PFSK-1 (cell line): ENCODE data around the gene IKZF5.

Experiments used
- FOXP2 ChIP-seq: optimal IDR thresholded peaks from 2 replicates; pipeline ENCODE3; 2011; ENCODE audit warnings: borderline replicate concordance, control low read depth, inconsistent platforms; ENCODE audit not compliant: insufficient read depth; ENCODE audit errors: extremely low read length, extremely low read depth
- POLR2AphosphoS5 ChIP-seq: IDR thresholded peaks from 2 replicates; pipeline ENCODE4 v1.6.1; 2012; ENCODE audit warnings: low read depth, mild to moderate bottlenecking, control low read depth, low read length, moderate library complexity
- SIN3A ChIP-seq: IDR thresholded peaks from 2 replicates; pipeline ENCODE4 v1.6.1; 2012; ENCODE audit warnings: mild to moderate bottlenecking, low read length, moderate library complexity, borderline replicate concordance; ENCODE audit not compliant: insufficient read depth
- TAF1 ChIP-seq: IDR thresholded peaks from 2 replicates; pipeline ENCODE4 v1.6.1; 2012; ENCODE audit warnings: low read length, control low read depth, borderline replicate concordance; ENCODE audit not compliant: insufficient read depth
- TF ChIP-seq, protein P1 (sequence below), 2 experiments: IDR thresholded peaks; 2 replicates each; pipeline versions ENCODE4 v1.6.1 to v1.8.0; 2011 to 2012; ENCODE audit warnings: low read depth in 2 of 2, low read length in 2 of 2, control low read depth in 1 of 2, inconsistent platforms in 1 of 2, mild to moderate bottlenecking in 1 of 2, moderate library complexity in 1 of 2; ENCODE audit not compliant: insufficient read depth in 1 of 2

DNA sequence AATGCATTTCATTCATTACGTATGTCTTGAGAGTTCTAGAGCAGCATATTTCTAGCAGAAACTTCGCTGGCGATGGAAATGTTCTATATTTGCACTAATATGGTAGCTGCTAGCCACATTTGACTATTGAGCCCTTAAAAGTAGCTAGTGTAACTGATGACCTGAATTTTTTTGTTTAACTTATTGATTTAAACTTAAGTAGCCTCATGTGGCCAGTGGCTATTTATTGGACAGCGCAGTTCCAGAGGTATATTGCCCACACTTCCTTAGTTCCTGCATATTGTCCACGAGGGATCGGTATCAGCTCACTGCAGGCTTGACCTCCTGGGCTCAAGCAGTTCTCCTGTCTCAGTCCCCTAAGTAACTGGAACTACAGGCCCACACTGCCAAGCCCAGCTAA, 24.7 kb downstream of the IKZF5 start:
- TF ChIP-seq, protein P1, sequence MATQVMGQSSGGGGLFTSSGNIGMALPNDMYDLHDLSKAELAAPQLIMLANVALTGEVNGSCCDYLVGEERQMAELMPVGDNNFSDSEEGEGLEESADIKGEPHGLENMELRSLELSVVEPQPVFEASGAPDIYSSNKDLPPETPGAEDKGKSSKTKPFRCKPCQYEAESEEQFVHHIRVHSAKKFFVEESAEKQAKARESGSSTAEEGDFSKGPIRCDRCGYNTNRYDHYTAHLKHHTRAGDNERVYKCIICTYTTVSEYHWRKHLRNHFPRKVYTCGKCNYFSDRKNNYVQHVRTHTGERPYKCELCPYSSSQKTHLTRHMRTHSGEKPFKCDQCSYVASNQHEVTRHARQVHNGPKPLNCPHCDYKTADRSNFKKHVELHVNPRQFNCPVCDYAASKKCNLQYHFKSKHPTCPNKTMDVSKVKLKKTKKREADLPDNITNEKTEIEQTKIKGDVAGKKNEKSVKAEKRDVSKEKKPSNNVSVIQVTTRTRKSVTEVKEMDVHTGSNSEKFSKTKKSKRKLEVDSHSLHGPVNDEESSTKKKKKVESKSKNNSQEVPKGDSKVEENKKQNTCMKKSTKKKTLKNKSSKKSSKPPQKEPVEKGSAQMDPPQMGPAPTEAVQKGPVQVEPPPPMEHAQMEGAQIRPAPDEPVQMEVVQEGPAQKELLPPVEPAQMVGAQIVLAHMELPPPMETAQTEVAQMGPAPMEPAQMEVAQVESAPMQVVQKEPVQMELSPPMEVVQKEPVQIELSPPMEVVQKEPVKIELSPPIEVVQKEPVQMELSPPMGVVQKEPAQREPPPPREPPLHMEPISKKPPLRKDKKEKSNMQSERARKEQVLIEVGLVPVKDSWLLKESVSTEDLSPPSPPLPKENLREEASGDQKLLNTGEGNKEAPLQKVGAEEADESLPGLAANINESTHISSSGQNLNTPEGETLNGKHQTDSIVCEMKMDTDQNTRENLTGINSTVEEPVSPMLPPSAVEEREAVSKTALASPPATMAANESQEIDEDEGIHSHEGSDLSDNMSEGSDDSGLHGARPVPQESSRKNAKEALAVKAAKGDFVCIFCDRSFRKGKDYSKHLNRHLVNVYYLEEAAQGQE (IDR thresholded peaks at IDR 0.05; ENCODE audit: insufficient read depth in 1 of 2, low read depth in 2 of 2, low read length in 2 of 2): no peak
- TF ChIP-seq POLR2AphosphoS5 (no peak), TAF1 (no peak), SIN3A (no peak), FOXP2 (no peak)
